Endothelial cell of umbilical vein (primary cell): ENCODE data around the gene FBXO10. TPM values are rescaled to one million over a fixed set of nuclear protein-coding genes. Genes with fewer than 3 reads are reported as not detected.

Experiments
- BruUV-seq: library from RNA; stranded (reverse); fragments of 400-500 nt; replicated peaks from 2 replicates; lab custom pipeline; 2021; lab: Mats Ljungman, UMichigan
- CTCF ChIA-PET: fragments of 300-600, 350-600 bp; sonication (Branson Sonifier 250); formaldehyde crosslinking; loops from one replicate; lab custom pipeline; 2021; ENCODE audit warnings: antibody characterized with exemption, inconsistent platforms; lab: Charles Lee
- POLR2A ChIA-PET: fragments of 300-600, 350-600 bp; sonication (Branson Sonifier 250); formaldehyde crosslinking; loops from one replicate; lab custom pipeline; 2021; ENCODE audit warnings: antibody characterized with exemption, inconsistent platforms; lab: Charles Lee
- DNase-seq: peaks from one replicate; pipeline ENCODE4 v3.0.0-alpha.2; 2011; ENCODE audit warnings: low read depth, low spot score
- FAIRE-seq: peaks from 2 replicates; lab custom pipeline; 2011; peaks lifted over from hg19 to GRCh38; lab: Jason Lieb, UNC
- H2AFZ ChIP-seq: 2 replicates; pipeline ENCODE4 v1.6.0; 2012; ENCODE audit warnings: low read depth, low read length, control low read depth, inconsistent platforms
- H3K27ac ChIP-seq: 2 replicates; pipeline ENCODE4 v1.5.1; 2011; ENCODE audit warnings: low read depth, mild to moderate bottlenecking, control low read depth, low read length, moderate library complexity; ENCODE audit not compliant: insufficient read depth
- H3K27me3 ChIP-seq, 2 experiments: 2 replicates each; pipeline versions ENCODE4 v1.6.0 to v1.6.1; 2011; ENCODE audit warnings: low read length in 2 of 2, mixed read lengths in 1 of 2; ENCODE audit not compliant: control insufficient read depth in 2 of 2, insufficient read depth in 2 of 2
- H3K36me3 ChIP-seq, 2 experiments: 2 replicates in 1 of 2; 3 replicates in 1 of 2; pipeline ENCODE4 v1.5.1; 2011; ENCODE audit warnings: low read length in 2 of 2, mild to moderate bottlenecking in 1 of 2, moderate library complexity in 1 of 2; ENCODE audit not compliant: control insufficient read depth in 2 of 2, insufficient read depth in 2 of 2; ENCODE audit errors: extremely low read depth in 1 of 2
- H3K4me1 ChIP-seq: 3 replicates; pipeline ENCODE4 v1.5.1; 2011; ENCODE audit warnings: mild to moderate bottlenecking, low read length; ENCODE audit not compliant: control insufficient read depth, insufficient read depth; ENCODE audit errors: extremely low read depth
- H3K4me2 ChIP-seq: 2 replicates; pipeline ENCODE4 v1.6.1; 2011; ENCODE audit warnings: low read length, control low read depth, mixed read lengths; ENCODE audit not compliant: insufficient read depth
- H3K4me3 ChIP-seq, 3 experiments: fragments of 200-600 bp in 1 of 3; sonication (generic), shearing (Covaris generic) in 1 of 3; replicated peaks in 1 of 3; 2 replicates each; pipeline ENCODE4 v1.5.1; 2011 to 2016; ENCODE audit warnings: control low read depth in 3 of 3, low read length in 3 of 3, mild to moderate bottlenecking in 2 of 3, inconsistent platforms in 1 of 3, low read depth in 1 of 3, moderate library complexity in 1 of 3; ENCODE audit not compliant: insufficient read depth in 1 of 3
- H3K79me2 ChIP-seq: 2 replicates; pipeline ENCODE4 v1.6.0; 2012; ENCODE audit warnings: low read length, inconsistent platforms; ENCODE audit not compliant: control insufficient read depth, insufficient read depth
- H3K9ac ChIP-seq: replicated peaks from 2 replicates; pipeline ENCODE3; 2011; ENCODE audit warnings: low read length, control low read depth; ENCODE audit not compliant: insufficient read depth; ENCODE audit errors: extremely low read depth
- H3K9me1 ChIP-seq: replicated peaks from 3 replicates; pipeline ENCODE4 v1.6.0; 2011; ENCODE audit warnings: mild to moderate bottlenecking, low read length; ENCODE audit not compliant: control insufficient read depth, insufficient read depth; ENCODE audit errors: extremely low read depth
- H3K9me3 ChIP-seq: replicated peaks from 2 replicates; pipeline ENCODE4 v1.5.1; 2012; ENCODE audit warnings: low read length, inconsistent platforms; ENCODE audit not compliant: control insufficient read depth, insufficient read depth
- H4K20me1 ChIP-seq: replicated peaks from 2 replicates; pipeline ENCODE3; 2011; ENCODE audit warnings: mild to moderate bottlenecking, low read length; ENCODE audit not compliant: control insufficient read depth, insufficient read depth; ENCODE audit errors: extremely low read depth
- CTCF ChIP-seq, 2 donors: IDR thresholded peaks; 1 replicate in 1 of 2; 2 replicates in 1 of 2; pipeline ENCODE4 v1.5.1; 2011; ENCODE audit warnings: low read length in 2 of 2, mild to moderate bottlenecking in 2 of 2, moderate library complexity in 2 of 2, control low read depth in 1 of 2, inconsistent platforms in 1 of 2, low read depth in 1 of 2; ENCODE audit not compliant: insufficient read depth in 1 of 2; ENCODE audit errors: extremely low read depth in 1 of 2
- GATA2 ChIP-seq: IDR thresholded peaks from 2 replicates; pipeline ENCODE4 v1.7.0; 2011; ENCODE audit warnings: low read depth, mild to moderate bottlenecking, moderate library complexity, mixed read lengths, low read length; ENCODE audit not compliant: insufficient read length, insufficient read depth
- JUN ChIP-seq: IDR thresholded peaks from 2 replicates; pipeline ENCODE4 v1.6.1; 2011; ENCODE audit warnings: borderline replicate concordance, low read depth; ENCODE audit not compliant: insufficient read length, insufficient read depth
- dilution Hi-C: fragments of 300-500 bp; cut with MboI; formaldehyde crosslinking; loops from one replicate; pipeline ENCODE4 v1.15.0; 2019; ENCODE audit warnings: low sequenced_read_pairs; ENCODE audit not compliant: extremely low pct_ligation_motif_present
- intact Hi-C: fragments of 100-400 bp; cut with micrococcal nuclease; formaldehyde crosslinking; loops from one replicate; pipeline ENCODE4 v1.10.0; 2022
- polyA plus RNA-seq, 4 experiments: library from polyadenylated mRNA; depleted of rRNA in 3 of 4; stranded (reverse) in 3 of 4; unstranded in 1 of 4; fragments of >200 nt; gene quantifications; 2 replicates each; pipeline versions ENCODE4 v1.2.1 to v1.2.3, GENCODE V29; 2011 to 2012; ENCODE audit warnings: missing spikeins in 1 of 4
- total RNA-seq: library from RNA; stranded (reverse); gene quantifications from 2 replicates; pipeline ENCODE4 v1.2.3, GENCODE V29; 2021
- TF ChIP-seq, protein P1 (sequence below): IDR thresholded peaks from 2 replicates; pipeline ENCODE4 v1.6.1; 2011; ENCODE audit not compliant: insufficient read depth, insufficient read length

Gene FBXO10
- total and polyA plus RNA-seq, 2 donors (not counting 3 experiments of a cell fraction or from before 2014, with no cell fraction given) = 11.8 to 14.4 TPM

DNA sequence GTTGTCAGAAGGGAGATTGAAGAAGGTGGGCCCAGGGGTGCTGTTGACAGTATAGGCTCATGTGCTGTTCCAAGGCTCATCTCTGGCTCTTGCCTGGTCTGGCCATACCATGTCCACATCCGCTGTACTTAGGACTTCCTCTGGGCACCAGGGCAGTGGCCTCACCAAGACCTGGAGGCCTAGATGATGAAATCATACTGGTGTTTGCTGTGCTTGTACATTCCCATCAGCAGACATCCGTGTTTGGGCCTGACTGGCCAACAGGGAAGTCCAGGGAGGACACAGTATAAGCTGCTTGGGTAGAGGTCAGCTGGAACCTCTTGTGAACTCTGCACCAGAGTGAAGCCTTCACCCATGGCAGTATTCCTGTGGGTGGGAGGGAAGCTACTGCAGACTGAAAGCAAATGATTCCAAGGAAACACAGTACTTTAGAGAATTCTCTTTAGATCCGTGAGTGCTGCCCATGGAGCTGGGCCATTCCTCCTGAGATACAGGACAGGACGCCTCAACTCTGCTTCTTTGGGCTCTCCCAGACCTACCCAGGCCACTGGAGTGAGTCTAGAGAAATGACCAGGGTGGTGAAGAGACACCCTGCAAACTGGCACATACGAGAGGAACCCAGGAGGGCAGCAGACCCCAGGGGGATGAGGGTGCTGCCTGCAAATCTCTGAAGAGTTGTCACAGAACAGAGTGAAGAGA, 67.9 kb downstream of the FBXO10 start:
- DNase-seq = no peak
- dilution Hi-C loops = no loop called here
- no peak overlapping the region for H3K4me3 ChIP-seq
- no peaks in the 10 kb centered on the region for H3K79me2 ChIP-seq
- H3K4me2 ChIP-seq = no peak overlapping the region
- CTCF ChIA-PET = interaction anchor here (1.3 to 2.4 kb wide), 3 partner anchors 12 to 27 kb away, joined by 4 to 12 read pairs (median 6); partner anchors contain the start of gene POLR1E
- H3K9ac ChIP-seq = no peak overlapping the region
- no peak overlapping the region for H2AFZ ChIP-seq
- H3K9me1 ChIP-seq = no peaks in the 10 kb centered on the region
- H3K27me3 ChIP-seq = no peaks in the 10 kb centered on the region
- no peak overlapping the region for H3K27ac ChIP-seq
- BruUV-seq = no TSS peak
- no peak for FAIRE-seq
- no peaks in the 10 kb centered on the region for H3K4me1 ChIP-seq
- H4K20me1 ChIP-seq = no peaks in the 10 kb centered on the region
- POLR2A ChIA-PET = no interaction called here
- peaks cover 0 to 4% of the 10 kb centered on the region in 2 experiments for H3K36me3 ChIP-seq
- intact Hi-C loops = loop anchor here (10.0 kb wide), 1 partner anchor 93 kb away; no protein-coding TSS in a partner anchor
- no peaks in the 10 kb centered on the region for H3K9me3 ChIP-seq
- TF ChIP-seq, protein P1, sequence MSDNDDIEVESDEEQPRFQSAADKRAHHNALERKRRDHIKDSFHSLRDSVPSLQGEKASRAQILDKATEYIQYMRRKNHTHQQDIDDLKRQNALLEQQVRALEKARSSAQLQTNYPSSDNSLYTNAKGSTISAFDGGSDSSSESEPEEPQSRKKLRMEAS = no peak
- TF ChIP-seq GATA2 = no peak
- TF ChIP-seq CTCF (IDR thresholded peaks at IDR 0.05; ENCODE audit: extremely low read depth in 1 of 2, insufficient read depth in 1 of 2, low read depth in 1 of 2, low read length in 2 of 2) = no peak
- TF ChIP-seq JUN = no peak
